Smooth muscle cell (in vitro differentiated cells): ENCODE results near the gene ANKRD40. TPM values are rescaled to one million over a fixed set of nuclear protein-coding genes. Genes with fewer than 3 reads are reported as not detected.

ENCODE experiments used
- DNase-seq: peaks from one replicate; lab custom pipeline; 2025; ENCODE audit not compliant: unreplicated experiment; lab: John Stamatoyannopoulos, UW
- H2AFZ ChIP-seq: fragments of 200-600 bp; sonication (generic); 2 replicates; pipeline ENCODE4 v1.6.0; 2016; ENCODE audit warnings: antibody characterized with exemption, low read depth, mild to moderate bottlenecking
- H3F3A ChIP-seq: fragments of 200-600 bp; sonication (generic); 2 replicates; pipeline ENCODE4 v1.6.0; 2017; ENCODE audit warnings: antibody characterized with exemption, low read depth
- H3K27ac ChIP-seq: fragments of 200-600 bp; sonication (generic); 2 replicates; pipeline ENCODE4 v1.5.1; 2016; ENCODE audit warnings: low read depth, mild to moderate bottlenecking
- H3K27me3 ChIP-seq: fragments of 200-600 bp; sonication (generic); 2 replicates; pipeline ENCODE4 v1.6.1; 2016; ENCODE audit warnings: low read depth, mild to moderate bottlenecking
- H3K36me3 ChIP-seq: fragments of 200-600 bp; sonication (generic); 2 replicates; pipeline ENCODE4 v1.5.1; 2016; ENCODE audit warnings: low read depth
- H3K4me1 ChIP-seq: fragments of 200-600 bp; sonication (generic); 2 replicates; pipeline ENCODE4 v1.5.1; 2016; ENCODE audit warnings: low read depth
- H3K4me2 ChIP-seq: fragments of 200-600 bp; sonication (generic); 2 replicates; pipeline ENCODE4 v1.6.0; 2016; ENCODE audit warnings: mild to moderate bottlenecking
- H3K4me3 ChIP-seq: fragments of 200-600 bp; sonication (generic); 2 replicates; pipeline ENCODE4 v1.5.1; 2016; ENCODE audit warnings: mild to moderate bottlenecking
- H3K79me2 ChIP-seq: fragments of 200-600 bp; sonication (generic); 2 replicates; pipeline ENCODE4 v1.6.0; 2016; ENCODE audit warnings: low read depth, mild to moderate bottlenecking
- H3K9ac ChIP-seq: fragments of 200-600 bp; sonication (generic); 2 replicates; pipeline ENCODE4 v1.6.0; 2016; ENCODE audit warnings: low read depth
- H3K9me3 ChIP-seq: fragments of 200-600 bp; sonication (generic); replicated peaks from 2 replicates; pipeline ENCODE4 v1.5.1; 2016; ENCODE audit warnings: low read depth
- H4K20me1 ChIP-seq: fragments of 200-600 bp; sonication (generic); 2 replicates; pipeline ENCODE4 v1.6.0; 2016; ENCODE audit warnings: low read depth
- CTCF ChIP-seq: fragments of 200-600 bp; sonication (generic); IDR thresholded peaks from 2 replicates; pipeline ENCODE4 v1.5.1; 2017; ENCODE audit warnings: borderline replicate concordance, mild to moderate bottlenecking, antibody characterized with exemption; ENCODE audit not compliant: insufficient read depth, poor library complexity, severe bottlenecking
- WGBS: methylation state at CpG from one replicate; pipeline ENCODE4 v1.1.7; 2016; ENCODE audit warnings: low lambda C conversion rate; 5-methylcytosine and 5-hydroxymethylcytosine counted together
- polyA plus RNA-seq: library from polyadenylated mRNA; unstranded; fragments of >200 nt; fragmentation: Nextera tagmentation; extraction: Ambion mirVana; gene quantifications from 2 replicates; pipeline ENCODE4 v1.2.1, GENCODE V29; 2016
- total RNA-seq: library from RNA; depleted of rRNA; stranded (reverse); fragments of >200 nt; gene quantifications from 2 replicates; pipeline ENCODE4 v1.2.3, GENCODE V29; 2014

Gene ANKRD40
- total and polyA plus RNA-seq, 2 experiments from 2014 or later, result 10.1 to 17.6 TPM

DNA sequence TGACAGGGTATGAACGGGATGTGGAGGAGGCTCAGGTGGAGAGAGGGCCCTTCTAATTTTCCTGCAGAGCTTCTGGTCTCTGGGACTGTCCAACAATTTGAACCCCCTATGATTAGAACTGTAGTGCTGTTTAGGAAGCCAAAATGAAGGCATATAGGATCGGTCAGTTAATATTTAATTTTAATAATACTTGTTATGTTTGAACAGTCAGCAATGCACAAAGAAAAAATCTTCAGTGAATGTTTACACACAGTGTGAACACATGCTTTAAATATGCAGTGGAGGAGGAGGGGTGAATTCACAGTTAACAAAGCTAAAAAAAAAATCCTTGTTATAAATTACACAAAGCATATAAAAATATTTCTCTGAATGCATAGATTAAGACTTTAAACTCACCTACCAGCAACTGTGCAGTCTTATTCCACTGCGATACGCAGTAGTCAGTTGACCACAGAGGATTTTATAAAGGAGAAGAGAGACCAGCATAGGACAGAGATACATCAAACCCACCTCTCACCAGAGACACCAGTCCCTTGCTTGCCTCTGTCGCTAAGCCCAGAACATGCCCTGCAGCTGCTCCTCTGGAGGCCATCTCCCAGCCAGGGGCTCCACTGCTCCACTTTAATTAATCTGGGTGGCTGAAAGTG is 14.6 kb downstream of the ANKRD40 start:
- H3K4me1 ChIP-seq, result peaks cover 32% of the 10 kb centered on the region
- WGBS, result 95% methylated on average over 5 of the region's 5 CpGs
- no peaks in the 10 kb centered on the region for H3K79me2 ChIP-seq
- TF ChIP-seq CTCF, result no peak
- H3K4me2 ChIP-seq, result no peak overlapping the region
- no peak overlapping the region for H3K9ac ChIP-seq
- peaks cover 16% of the 10 kb centered on the region for H3K36me3 ChIP-seq
- peaks cover 20% of the 10 kb centered on the region for H3F3A ChIP-seq
- H3K9me3 ChIP-seq, result no peaks in the 10 kb centered on the region
- H4K20me1 ChIP-seq, result peaks cover 4% of the 10 kb centered on the region
- no peaks in the 10 kb centered on the region for H3K27me3 ChIP-seq
- no peak for DNase-seq
- H2AFZ ChIP-seq, result no peak overlapping the region
- no peak overlapping the region for H3K4me3 ChIP-seq
- no peak overlapping the region for H3K27ac ChIP-seq

DNA sequence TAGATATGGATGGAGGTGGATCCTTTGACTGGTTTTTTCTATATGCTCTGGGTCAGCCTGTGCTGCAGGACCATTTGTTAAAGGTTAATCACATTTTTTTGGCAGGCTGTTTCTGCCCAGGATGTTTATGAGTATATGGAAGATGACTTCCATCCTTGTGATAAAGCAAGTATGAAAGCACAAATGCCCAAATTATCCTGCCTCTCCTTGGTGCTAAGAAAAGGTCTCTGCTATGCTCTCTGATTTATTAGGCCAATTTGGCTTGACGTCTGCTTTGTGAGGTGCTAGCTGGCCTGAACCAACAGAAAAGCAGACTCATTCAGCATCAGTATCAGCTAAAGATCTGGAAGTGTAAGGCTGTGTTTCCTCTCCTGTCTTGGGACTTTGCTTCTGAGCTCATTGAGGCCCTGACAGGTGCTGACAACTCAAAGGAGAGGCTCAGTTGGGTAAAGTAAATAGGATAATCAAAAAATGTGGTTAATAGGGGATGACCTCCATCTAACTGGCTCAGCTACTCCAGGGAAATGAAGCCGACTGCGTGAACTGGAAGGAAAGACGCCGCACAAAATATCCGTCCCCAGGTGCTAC is 15.2 kb downstream of the ANKRD40 start:
- H3K9ac ChIP-seq, result no peak overlapping the region
- H4K20me1 ChIP-seq, result peaks cover 4% of the 10 kb centered on the region
- WGBS, result 87% methylated on average over 6 of the region's 6 CpGs
- H3K27me3 ChIP-seq, result no peaks in the 10 kb centered on the region
- no peaks in the 10 kb centered on the region for H3K9me3 ChIP-seq
- no peak overlapping the region for H3K4me2 ChIP-seq
- no peak overlapping the region for H3K4me3 ChIP-seq
- H3F3A ChIP-seq, result peaks cover 20% of the 10 kb centered on the region
- DNase-seq, result no peak
- no peak overlapping the region for H3K27ac ChIP-seq
- H3K36me3 ChIP-seq, result peaks cover 15% of the 10 kb centered on the region
- no peak overlapping the region for H2AFZ ChIP-seq
- no peaks in the 10 kb centered on the region for H3K79me2 ChIP-seq
- no peak for TF ChIP-seq CTCF
- H3K4me1 ChIP-seq, result peaks cover 32% of the 10 kb centered on the region

GRCh38 chr17:50691550-50692447 is 15.9 kb downstream of the ANKRD40 start:
- Histone ChIP-seq H3K4me2 (no peak overlapping the region), H3K36me3 (peaks cover 12% of the 10 kb centered on the region), H3K79me2 (no peaks in the 10 kb centered on the region), H3K4me1 (peaks cover 32% of the 10 kb centered on the region), H3K9ac (no peak overlapping the region), H3K27me3 (no peaks in the 10 kb centered on the region), H2AFZ (no peak overlapping the region), H4K20me1 (peaks cover 4% of the 10 kb centered on the region), H3K27ac (no peak overlapping the region), H3K9me3 (no peaks in the 10 kb centered on the region), H3K4me3 (no peak overlapping the region), H3F3A (peaks cover 20% of the 10 kb centered on the region)
- DNase-seq, result no peak
- 86% methylated on average over 6 of the region's 6 CpGs for WGBS
- no peak for TF ChIP-seq CTCF
